GM18873 (cell line): Measurements from ENCODE around the gene AS3MT.
"Not testable (repeated sequence)": the region's sequence is repeated elsewhere in the genome, so short reads cannot be mapped to it uniquely, and the experiment has no call there.

Source experiments
- ATAC-seq: cut with Tn5 transposase; IDR thresholded peaks from one replicate; pipeline ENCODE4 v1.9.1; 2021; ENCODE audit warnings: mild to moderate bottlenecking, moderate library complexity, moderate number of reproducible peaks; ENCODE audit not compliant: unreplicated experiment, low FRiP score

Gene AS3MT

DNA sequence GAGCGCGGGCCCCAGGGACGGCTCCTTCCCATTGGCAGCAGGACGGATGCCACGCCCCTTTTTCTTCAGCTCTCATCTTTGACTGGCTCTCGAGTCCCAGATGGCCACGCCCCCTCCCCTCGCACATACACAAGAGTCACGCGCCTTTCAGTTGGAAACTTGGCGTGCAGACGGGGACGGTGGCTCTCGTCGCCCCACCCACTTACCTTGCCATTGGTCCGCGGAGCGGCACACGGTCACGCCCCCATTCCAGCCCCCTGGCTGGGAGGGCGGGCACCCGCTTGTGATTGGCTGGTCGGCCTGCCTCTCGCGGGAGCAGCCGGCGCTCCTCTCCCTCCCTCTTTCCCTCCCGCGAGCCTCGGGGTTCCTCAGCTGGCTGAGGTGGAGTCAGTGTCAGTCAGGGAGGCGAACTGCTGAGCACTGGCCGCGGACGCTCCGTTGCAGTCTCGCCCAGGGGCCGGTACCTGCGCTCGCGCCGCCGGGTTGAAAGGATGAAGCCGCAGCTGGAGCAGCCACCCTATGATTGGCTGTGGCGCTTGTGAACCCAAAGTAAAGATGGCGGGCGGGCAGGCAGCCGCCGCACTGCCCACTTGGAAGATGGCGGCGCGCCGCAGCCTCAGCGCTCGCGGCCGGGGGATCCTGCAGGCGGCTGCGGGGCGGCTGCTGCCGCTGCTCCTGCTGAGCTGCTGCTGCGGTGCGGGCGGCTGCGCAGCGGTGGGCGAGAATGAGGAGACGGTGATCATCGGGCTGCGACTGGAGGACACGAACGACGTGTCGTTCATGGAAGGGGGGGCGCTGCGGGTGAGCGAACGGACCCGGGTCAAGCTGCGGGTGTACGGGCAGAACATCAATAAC is 48.9 kb downstream of the AS3MT start, which contains the start of gene CNNM2:
CNNM2 (plus strand) TSS at position 333 of the 855 bp plus-strand sequence; CDS start at position 520, 187 bp downstream.
- peak; percentile 88 for ATAC-seq

DNA sequence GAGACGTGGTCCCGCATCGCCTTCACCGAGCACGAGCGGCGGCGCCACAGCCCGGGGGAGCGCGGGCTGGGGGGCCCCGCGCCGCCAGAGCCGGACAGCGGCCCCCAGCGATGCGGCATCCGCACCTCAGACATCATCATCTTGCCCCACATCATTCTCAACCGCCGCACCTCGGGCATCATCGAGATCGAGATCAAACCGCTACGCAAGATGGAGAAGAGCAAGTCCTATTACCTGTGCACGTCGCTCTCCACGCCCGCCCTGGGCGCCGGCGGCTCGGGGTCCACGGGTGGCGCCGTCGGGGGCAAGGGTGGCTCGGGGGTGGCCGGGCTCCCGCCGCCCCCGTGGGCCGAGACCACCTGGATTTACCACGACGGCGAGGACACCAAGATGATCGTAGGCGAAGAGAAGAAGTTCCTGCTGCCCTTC is 49.6 kb downstream of the AS3MT start:
- ATAC-seq: no peak

DNA sequence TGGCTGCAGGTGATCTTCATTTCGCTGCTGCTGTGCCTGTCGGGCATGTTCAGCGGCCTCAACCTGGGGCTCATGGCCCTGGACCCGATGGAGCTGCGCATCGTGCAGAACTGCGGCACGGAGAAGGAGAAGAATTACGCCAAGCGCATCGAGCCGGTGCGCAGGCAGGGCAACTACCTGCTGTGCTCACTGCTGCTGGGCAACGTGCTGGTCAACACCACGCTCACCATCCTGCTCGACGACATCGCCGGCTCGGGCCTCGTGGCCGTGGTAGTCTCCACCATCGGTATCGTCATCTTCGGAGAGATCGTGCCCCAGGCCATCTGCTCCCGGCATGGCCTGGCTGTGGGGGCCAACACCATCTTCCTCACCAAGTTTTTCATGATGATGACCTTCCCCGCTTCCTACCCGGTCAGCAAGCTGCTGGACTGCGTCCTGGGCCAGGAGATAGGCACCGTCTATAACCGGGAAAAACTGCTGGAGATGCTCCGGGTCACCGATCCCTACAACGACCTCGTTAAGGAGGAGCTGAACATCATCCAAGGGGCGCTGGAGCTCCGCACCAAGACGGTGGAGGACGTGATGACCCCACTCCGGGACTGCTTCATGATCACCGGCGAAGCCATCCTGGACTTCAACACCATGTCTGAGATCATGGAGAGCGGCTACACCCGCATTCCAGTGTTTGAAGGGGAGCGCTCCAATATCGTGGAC is 50.1 kb downstream of the AS3MT start:
- ATAC-seq: no peak

DNA sequence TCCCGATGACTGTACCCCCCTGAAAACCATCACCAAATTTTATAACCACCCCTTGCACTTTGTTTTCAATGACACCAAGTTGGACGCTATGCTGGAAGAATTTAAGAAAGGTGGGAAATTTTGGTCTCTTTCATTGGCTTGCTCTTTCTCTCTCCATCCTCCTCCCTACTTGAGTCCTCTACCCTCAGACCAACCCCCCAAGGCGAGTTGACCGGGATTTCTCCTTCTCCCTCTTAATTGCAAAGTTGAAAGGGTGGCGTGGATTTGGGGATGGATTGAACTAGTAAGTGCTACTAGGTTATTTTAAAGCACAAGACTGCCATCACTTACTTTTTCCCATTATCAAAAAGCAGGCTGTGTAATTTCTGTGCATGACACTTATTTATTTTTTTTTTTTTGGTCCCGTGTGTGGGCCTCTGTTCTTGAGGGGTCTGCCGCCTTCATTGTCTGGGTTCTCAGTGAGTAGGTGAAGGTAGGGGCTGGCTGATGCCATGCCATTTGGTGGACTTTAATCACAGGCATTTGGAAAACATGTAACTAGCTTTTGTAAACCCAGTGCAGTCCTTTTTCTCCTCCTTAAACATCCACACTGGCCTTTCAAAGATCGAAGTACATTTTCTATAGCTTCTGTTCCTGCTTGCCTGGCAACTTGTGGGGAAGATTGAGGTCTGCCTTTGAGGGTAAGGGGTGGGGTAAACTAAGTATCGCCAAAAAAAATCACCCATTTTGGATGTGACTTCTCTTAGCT is 50.9 kb downstream of the AS3MT start:
- ATAC-seq: no peak

DNA sequence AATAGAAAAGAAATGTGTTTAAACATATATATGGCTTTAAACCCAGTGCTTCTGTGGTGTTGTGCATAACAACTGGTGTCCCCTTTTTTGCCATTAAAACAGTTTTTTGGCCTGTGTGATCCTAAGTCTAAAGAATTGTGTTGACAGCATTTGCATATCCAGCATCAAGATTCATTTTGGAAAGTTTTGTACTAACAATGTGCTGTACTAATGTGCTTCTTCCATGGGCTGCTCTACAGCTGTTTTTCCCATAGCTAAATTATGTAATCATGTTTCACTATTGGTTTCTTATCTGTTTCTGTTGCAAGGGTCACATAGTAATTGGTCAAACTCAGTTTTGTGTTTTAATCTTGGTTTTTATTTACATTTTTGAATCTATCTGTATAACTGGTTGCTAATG is 54.3 kb downstream of the AS3MT start:
- no peak for ATAC-seq

DNA sequence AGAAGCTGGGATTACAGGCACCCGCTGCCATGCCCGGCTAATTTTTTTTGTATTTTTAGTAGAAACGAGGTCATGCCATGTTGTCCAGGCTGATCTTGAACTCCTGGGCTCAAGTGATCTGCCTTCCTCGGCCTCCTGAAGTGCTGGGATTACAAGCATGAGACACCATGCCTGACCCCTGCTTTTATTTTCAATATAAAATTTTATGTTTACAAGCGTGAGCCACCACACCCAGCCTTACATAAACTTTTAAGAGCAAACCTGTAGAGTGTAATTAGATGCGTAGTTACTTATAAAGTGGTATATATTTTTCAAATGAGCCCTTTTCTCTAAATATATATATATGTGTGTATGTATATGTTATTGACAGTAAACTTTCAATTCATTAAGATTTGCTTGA is 57.6 kb downstream of the AS3MT start:
- ATAC-seq: no peak

DNA sequence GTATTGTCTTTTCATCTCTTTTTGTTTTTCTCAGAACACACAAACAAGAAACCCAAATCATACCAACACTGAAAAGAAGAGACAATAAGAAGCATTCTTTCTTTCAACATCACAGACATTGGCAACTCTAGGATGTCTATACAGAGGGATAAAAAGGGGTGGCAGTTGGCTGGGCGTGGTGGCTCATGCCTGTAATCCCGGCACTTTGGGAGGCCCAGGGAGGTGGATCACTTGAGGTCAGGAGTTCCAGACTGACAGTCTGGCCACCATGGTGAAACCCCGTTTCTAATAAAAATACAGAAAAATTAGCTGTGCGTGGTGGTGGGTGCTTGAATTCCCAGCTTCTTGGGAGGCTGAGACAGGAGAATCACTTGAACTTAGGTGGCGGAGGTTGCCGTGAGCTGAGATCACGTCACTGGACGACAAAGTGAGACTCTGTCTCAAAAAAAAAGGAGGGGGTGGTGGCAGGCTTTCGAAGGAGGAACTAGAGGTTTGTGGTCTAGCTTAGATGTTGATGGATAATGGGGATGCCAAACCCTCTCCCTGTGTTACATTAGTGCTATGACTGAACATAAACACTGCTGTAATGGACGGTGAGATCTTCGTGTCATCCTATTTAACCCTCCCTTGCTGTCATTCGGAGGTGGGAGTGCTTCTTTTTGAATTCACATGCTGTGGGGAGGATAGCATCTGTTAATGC is 58.2 kb downstream of the AS3MT start:
- no peak for ATAC-seq

DNA sequence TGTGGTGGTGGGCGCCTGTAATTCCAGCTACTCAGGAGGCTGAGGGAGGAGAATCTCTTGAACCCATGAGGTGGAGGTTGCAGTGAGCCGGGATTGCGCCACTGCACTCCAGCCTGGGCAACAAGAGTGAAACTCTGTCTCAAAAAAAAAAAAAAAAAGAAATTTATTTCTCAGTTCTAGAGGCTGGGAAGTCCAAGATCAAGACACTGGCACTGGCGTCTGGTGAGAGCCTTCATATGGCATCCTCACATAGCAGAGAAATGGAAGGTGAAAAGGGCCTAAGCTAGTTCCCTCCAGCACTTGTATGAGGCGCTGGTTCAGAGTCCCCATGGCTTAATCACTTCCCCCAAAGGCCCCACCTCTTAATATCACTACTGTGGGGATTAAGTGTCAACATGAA is 59.2 kb downstream of the AS3MT start:
- not testable (repeated sequence) for ATAC-seq

DNA sequence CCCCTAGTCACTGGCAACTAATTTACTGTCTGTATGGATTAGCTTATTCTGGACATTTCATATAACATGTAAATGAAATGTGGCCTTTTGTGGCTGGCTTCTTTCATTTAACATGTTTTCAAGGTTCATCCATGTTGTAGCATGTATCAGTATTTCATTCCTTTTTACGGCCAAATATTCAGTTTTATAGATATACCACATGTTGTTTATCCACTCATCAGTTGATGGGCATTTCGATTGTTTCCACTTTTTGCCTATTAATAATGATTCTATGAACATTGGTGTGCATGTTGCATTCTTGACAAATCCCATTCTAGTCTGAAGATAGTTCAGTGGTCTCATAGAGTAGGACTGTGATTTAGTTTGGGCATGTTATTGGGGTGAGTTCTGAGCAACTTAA is 61.5 kb downstream of the AS3MT start:
- ATAC-seq: no peak

DNA sequence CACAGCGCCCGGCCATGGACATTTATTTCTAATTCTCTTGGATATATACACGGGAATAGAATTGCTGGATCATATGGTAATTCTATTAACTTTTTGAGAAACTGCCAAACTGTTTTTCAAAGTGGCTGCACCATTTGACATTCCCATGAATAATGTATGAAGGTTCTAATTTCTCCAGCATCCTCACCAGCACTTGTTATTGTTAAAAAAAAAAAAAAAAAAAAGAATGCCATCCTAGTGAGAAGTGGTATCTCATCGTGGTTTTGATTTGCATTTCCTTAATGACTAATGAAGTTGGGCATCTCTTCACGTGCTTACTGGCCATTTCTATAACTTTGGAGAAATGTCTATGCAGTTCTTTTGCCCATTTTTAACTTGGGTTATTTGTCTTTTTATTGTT is 62.4 kb downstream of the AS3MT start:
- ATAC-seq: no peak

DNA sequence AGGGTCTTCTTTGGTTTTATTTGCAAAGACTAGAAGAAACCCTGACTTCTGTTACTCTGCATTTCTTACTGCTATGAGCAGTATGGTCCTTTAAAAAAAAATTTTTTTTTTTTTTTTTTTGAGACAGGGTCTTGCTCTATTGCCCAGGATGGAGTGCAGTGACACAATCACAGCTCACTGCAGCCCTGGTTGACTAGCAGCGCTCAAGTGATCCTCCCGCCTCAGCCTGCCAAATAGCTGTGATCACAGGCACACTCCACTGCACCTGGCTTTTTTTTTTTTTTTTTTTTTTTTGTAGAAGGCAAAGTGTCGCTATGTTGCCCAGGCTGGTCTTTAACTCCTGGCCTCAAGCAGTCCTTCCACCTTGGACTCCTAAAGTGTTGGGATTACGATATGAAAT is 66.2 kb downstream of the AS3MT start:
- no peak for ATAC-seq

DNA sequence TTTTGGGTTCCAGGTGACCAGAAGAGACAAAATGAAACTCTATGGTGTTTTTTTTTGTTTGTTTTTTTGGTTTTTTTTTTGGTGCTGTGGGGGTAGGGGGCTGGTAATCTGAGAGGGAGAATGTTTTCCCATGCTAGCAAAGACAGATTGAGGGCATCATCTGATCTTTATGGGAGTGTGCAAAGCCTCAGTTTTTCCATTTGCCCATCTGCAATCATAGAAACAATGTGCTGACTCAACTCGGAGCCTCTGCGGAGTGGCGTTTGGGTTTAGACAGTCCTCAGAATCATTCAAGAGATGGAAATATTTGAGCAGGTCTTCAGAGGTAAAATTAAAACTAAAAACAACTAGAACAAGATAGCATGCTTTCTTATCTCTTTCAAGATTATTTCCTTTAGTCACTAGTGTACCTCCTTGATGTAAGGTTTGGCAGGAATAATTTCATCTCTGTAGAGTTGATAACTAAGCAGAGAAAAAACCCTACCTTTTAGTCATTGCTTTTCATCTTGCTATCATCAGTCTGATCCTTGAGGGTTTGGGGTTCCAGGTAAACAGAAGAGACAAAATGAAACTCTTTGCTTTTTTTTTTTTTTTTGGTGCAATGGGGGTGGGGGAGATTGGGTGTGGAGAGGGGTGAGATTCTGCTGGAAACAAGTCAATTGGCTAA is 66.8 kb downstream of the AS3MT start:
- no peak for ATAC-seq

DNA sequence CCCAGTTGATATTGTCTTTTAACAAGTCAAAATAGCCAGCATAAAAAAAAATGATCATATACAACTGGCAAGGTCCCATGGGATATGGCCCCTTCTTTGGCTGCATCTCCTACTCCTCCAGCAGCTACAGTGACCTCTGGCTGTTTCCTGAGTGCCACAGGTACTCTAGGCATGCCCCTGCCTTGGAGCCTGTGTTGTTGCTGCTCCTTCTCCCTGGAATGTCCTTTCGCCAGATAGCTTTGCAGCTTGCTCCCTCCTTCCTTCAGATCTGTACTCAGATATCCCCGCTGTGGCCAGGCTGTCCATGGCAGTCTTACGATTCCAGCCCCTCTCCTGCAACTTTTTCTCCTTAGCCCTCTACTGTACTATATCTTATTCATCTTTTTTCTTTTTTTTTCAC is 72.1 kb downstream of the AS3MT start:
- no peak for ATAC-seq

DNA sequence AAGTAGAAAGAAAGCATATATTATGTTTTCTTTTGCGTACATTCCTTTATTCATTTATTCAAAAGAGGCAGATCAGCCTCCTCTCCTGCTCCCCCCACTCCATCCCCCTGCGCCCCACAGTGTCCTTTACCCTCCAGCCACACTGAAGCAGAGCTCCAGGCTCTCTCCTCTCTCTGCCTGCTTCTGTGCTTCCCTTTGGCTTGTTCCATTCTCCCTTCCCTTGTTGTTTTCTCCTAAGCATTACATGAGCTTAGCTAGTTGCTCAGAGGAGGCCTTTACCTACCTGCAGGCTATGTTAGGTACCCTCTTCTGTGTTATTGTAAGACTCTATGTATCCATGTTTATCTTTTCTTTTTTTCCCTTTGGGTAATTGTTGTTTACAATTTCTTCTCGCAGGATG is 76.2 kb downstream of the AS3MT start:
- no peak for ATAC-seq

DNA sequence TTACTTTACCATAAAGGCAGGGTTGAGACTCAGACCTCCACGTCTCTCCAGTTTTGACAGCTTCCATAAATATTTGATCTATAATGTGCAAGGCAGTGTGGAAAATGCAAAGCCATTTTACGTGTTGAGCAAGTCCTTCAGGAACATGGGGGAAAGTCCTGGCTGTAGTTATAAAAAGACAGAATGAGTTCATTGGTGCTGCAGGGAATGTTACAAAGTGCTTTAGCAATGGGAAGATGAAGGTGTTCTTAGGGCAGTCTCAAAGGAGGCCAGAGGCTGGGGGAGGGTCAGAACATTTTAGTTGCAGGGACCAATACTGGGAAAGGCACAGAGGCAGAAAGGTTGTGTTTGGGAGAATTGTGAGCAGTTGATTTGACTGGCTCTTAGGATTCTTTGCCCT is 76.7 kb downstream of the AS3MT start:
- ATAC-seq: no peak

DNA sequence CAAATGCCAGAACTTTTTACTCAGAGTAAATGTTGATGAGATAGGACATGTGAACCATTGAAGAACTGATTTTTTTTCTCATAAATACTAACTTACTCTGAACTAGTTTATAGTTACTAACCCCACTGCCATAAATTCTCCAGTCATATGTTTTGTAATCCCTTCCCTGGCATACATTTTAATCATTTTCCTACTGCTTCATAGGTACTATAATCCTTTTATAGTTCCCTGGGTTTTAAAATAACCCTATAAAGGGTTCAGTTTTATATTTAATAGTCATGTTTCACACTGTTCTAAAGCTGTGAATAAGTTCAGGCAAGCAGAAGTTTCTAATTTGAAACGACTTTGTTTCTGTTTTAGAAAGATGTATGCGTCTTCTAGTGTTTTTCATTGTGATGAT is 77.7 kb downstream of the AS3MT start:
- ATAC-seq: no peak

DNA sequence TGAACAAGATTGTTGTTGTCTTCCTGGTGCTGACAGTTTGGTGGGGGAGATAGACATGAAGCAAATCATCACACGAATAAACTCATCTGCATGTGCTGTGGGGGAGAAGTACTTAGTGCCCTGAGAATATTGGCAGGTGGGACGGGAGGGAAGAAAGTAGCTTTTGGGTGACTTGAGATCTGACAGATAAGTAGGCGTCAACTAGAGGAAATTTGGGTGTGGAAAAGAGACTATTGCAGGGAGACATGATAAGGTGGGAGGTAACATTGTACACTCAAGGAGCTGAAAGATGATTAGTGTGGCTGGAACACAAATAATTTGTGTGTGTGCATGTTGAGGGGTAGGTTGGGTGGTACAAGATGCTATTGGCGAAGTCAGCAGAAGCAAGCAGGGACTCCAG is 78.9 kb downstream of the AS3MT start:
- ATAC-seq: no peak

DNA sequence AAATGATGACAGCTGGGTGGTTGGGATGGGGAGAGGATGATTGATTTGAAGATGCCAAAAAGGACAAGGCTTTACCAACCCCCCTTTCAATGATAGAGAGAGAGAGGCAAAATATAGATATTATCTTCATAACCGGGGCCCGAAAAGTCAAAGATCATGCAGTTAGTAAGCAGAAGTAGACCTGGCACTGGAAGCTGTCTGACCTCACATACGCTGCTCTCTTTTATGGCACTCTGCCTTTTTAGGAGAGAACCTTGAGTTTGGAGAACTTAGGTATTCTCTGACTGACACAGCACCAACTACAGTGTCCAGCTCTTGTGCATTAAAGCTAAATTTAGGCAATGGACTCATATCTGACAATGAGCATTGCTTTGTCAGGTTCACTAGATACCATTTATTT is 79.5 kb downstream of the AS3MT start:
- ATAC-seq: no peak

DNA sequence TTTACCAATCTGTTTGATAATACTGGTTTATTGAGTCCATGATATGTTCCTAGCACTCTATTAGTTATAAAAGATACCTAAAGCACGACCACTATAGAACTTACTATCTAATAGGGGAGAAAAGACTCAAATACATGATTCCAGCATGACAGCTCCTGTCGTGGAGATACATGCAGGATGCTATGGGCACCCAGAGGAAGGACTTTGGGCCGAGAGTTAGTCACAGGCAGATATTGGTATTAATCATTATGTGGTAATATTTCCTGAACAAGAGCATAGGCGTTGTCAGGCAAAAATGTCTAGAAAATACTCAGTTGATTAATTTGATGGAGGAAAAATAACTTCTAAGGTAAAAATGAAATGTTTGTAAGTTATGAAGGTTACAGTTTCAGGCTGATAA is 80.6 kb downstream of the AS3MT start:
- no peak for ATAC-seq

DNA sequence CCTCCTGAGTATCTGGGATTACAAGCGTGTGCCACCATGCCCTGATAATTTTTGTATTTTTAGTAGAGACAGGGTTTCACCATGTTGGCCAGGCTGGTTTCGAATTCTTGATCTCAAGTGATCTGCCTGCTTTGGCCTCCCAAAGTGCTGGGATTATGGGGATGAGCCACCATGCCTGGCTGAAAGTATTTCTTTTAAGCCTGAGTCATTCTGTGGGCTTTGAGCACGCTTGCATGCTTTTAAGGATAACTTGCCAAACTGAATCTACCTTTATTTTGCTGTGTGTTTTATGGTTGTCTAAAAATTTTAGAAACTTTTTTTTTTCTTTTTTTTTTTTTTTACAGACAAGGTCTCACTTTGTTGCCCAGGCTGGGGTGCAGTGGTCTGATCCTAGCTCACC is 82.0 kb downstream of the AS3MT start:
- no peak for ATAC-seq
